H1 (cell line): Measurements from ENCODE around the gene PMP22. TPM values are rescaled to one million over a fixed set of nuclear protein-coding genes. Genes with fewer than 3 reads are reported as not detected.
A peak's percentile ranks its signal among the peaks of the same experiment; 100 is the strongest.

Experiments used
- CTCF ChIA-PET: fragments of 300-600 bp; sonication (Branson Sonifier 250); formaldehyde crosslinking; loops from one replicate; lab custom pipeline; 2021; ENCODE audit not compliant: partially characterized antibody; lab: Charles Lee
- POLR2A ChIA-PET: fragments of 300-600 bp; sonication (Branson Sonifier 250); formaldehyde crosslinking; loops from one replicate; lab custom pipeline; 2021; ENCODE audit warnings: inconsistent platforms; ENCODE audit not compliant: partially characterized antibody; lab: Charles Lee
- DNase-seq, 2 experiments: peaks; one replicate each; pipeline versions ENCODE4 v3.0.0 to v3.0.0-alpha.2; 2010 to 2022; ENCODE audit warnings: low spot score in 2 of 2, low read depth in 1 of 2, mixed read lengths in 1 of 2
- FAIRE-seq: peaks from 2 replicates; lab custom pipeline; 2011; peaks lifted over from hg19 to GRCh38; lab: Jason Lieb, UNC
- H2AFZ ChIP-seq: 2 replicates; pipeline ENCODE4 v1.8.1; 2012; ENCODE audit warnings: low read length, inconsistent platforms
- H2AK5ac ChIP-seq: 2 replicates; pipeline ENCODE4 v1.6.1; 2013; ENCODE audit warnings: low read depth, low read length
- H2BK120ac ChIP-seq: replicated peaks from 2 replicates; pipeline ENCODE3; 2013; ENCODE audit warnings: low read depth, low read length, inconsistent platforms
- H2BK12ac ChIP-seq: 2 replicates; pipeline ENCODE4 v1.6.1; 2013; ENCODE audit warnings: low read depth, low read length
- H2BK15ac ChIP-seq: 2 replicates; pipeline ENCODE4 v1.6.1; 2013; ENCODE audit warnings: low read length
- H2BK20ac ChIP-seq: 2 replicates; pipeline ENCODE4 v1.6.1; 2013; ENCODE audit warnings: low read length
- H2BK5ac ChIP-seq: 2 replicates; pipeline ENCODE4 v1.6.1; 2013; ENCODE audit warnings: low read depth, low read length
- H3K14ac ChIP-seq: 2 replicates; pipeline ENCODE4 v1.6.1; 2013; ENCODE audit warnings: inconsistent platforms; ENCODE audit not compliant: insufficient read length
- H3K18ac ChIP-seq: 2 replicates; pipeline ENCODE4 v1.6.1; 2013; ENCODE audit warnings: low read length; ENCODE audit errors: extremely low read depth
- H3K23ac ChIP-seq: 2 replicates; pipeline ENCODE4 v1.6.1; 2013; ENCODE audit warnings: inconsistent platforms; ENCODE audit not compliant: insufficient read length
- H3K23me2 ChIP-seq: 2 replicates; pipeline ENCODE4 v1.6.1; 2013; ENCODE audit warnings: low read depth, low read length
- H3K27ac ChIP-seq: 2 replicates; pipeline ENCODE4 v1.6.1; 2011; ENCODE audit warnings: low read depth, low read length, inconsistent platforms
- H3K27me3 ChIP-seq, 4 experiments: replicated peaks in 1 of 4; 1 replicate in 1 of 4; 2 replicates in 3 of 4; pipeline versions ENCODE4 v1.6.1 to v1.8.1; 2011 to 2013; ENCODE audit warnings: low read length in 3 of 4, mild to moderate bottlenecking in 3 of 4, inconsistent platforms in 2 of 4, mixed read lengths in 2 of 4, moderate library complexity in 1 of 4; ENCODE audit not compliant: control insufficient read depth in 3 of 4, insufficient read depth in 3 of 4; ENCODE audit errors: extremely low read depth in 1 of 4
- H3K36me3 ChIP-seq, 4 experiments: 2 replicates each; pipeline versions ENCODE4 v1.6.1 to v1.8.1; 2011 to 2013; ENCODE audit warnings: mild to moderate bottlenecking in 4 of 4, low read length in 3 of 4, moderate library complexity in 2 of 4, control low read depth in 1 of 4, inconsistent platforms in 1 of 4; ENCODE audit not compliant: insufficient read depth in 4 of 4, control insufficient read depth in 2 of 4
- H3K4ac ChIP-seq: replicated peaks from 2 replicates; pipeline ENCODE3; 2013; ENCODE audit warnings: low read length, low read depth, mixed read lengths, inconsistent platforms; ENCODE audit not compliant: insufficient read length
- H3K4me1 ChIP-seq, 4 experiments: replicated peaks in 1 of 4; 1 replicate in 1 of 4; 2 replicates in 3 of 4; pipeline versions ENCODE4 v1.6.1 to v1.8.1; 2011 to 2013; ENCODE audit warnings: low read length in 3 of 4, inconsistent platforms in 2 of 4, mixed read lengths in 1 of 4; ENCODE audit not compliant: insufficient read depth in 4 of 4, control insufficient read depth in 3 of 4
- H3K4me2 ChIP-seq, 2 experiments: 2 replicates each; pipeline versions ENCODE4 v1.6.1 to v1.8.1; 2011 to 2013; ENCODE audit warnings: low read depth in 2 of 2, low read length in 2 of 2, control low read depth in 1 of 2, inconsistent platforms in 1 of 2, mild to moderate bottlenecking in 1 of 2; ENCODE audit not compliant: insufficient read depth in 1 of 2
- H3K4me3 ChIP-seq, 4 experiments: fragments of 200-600, 300-600 bp in 1 of 4; sonication (generic), shearing (Covaris generic), sonication (Bioruptor Twin) in 1 of 4; 2 replicates each; pipeline versions ENCODE4 v1.5.1 to v1.8.1; 2011 to 2016; ENCODE audit warnings: low read length in 4 of 4, low read depth in 3 of 4, control low read depth in 2 of 4, inconsistent platforms in 2 of 4, mild to moderate bottlenecking in 2 of 4, mixed read lengths in 1 of 4, moderate library complexity in 1 of 4; ENCODE audit not compliant: insufficient read depth in 2 of 4; ENCODE audit errors: extremely low read depth in 1 of 4
- H3K56ac ChIP-seq: replicated peaks from 2 replicates; pipeline ENCODE3; 2013; ENCODE audit warnings: low read depth, mild to moderate bottlenecking, mixed read lengths, low read length, inconsistent platforms; ENCODE audit not compliant: insufficient read length
- H3K79me1 ChIP-seq: 2 replicates; pipeline ENCODE4 v1.6.1; 2013; ENCODE audit warnings: low read depth, low read length, control low read depth
- H3K79me2 ChIP-seq, 2 experiments: 2 replicates each; pipeline versions ENCODE4 v1.6.1 to v1.8.1; 2012 to 2013; ENCODE audit warnings: low read length in 2 of 2, mild to moderate bottlenecking in 2 of 2, inconsistent platforms in 1 of 2; ENCODE audit not compliant: insufficient read depth in 2 of 2, control insufficient read depth in 1 of 2
- H3K9ac ChIP-seq, 4 experiments: replicated peaks in 1 of 4; 1 replicate in 1 of 4; 2 replicates in 3 of 4; pipeline versions ENCODE4 v1.6.1 to v1.8.1; 2011 to 2013; ENCODE audit warnings: low read depth in 3 of 4, low read length in 3 of 4, control low read depth in 2 of 4, mild to moderate bottlenecking in 2 of 4, moderate library complexity in 2 of 4, inconsistent platforms in 1 of 4; ENCODE audit errors: extremely low read depth in 1 of 4
- H3K9me3 ChIP-seq, 2 experiments: 2 replicates each; pipeline versions ENCODE4 v1.6.1 to v1.8.1; 2012 to 2013; ENCODE audit warnings: mild to moderate bottlenecking in 2 of 2, moderate library complexity in 2 of 2, control low read depth in 1 of 2, inconsistent platforms in 1 of 2, low read depth in 1 of 2, low read length in 1 of 2, mixed read lengths in 1 of 2; ENCODE audit not compliant: insufficient read depth in 2 of 2
- H4K20me1 ChIP-seq, 2 experiments: replicated peaks in 1 of 2; 2 replicates each; pipeline versions ENCODE3 to v1.8.1; 2011 to 2013; ENCODE audit warnings: inconsistent platforms in 2 of 2, low read length in 2 of 2, mild to moderate bottlenecking in 1 of 2; ENCODE audit not compliant: insufficient read depth in 2 of 2, control insufficient read depth in 1 of 2
- H4K5ac ChIP-seq: 2 replicates; pipeline ENCODE4 v1.6.1; 2013; ENCODE audit warnings: low read length, low read depth, mixed read lengths, inconsistent platforms; ENCODE audit not compliant: insufficient read length
- H4K8ac ChIP-seq: 2 replicates; pipeline ENCODE4 v1.8.0; 2013; ENCODE audit warnings: mild to moderate bottlenecking, moderate library complexity, low read length, inconsistent platforms; ENCODE audit not compliant: insufficient read depth; ENCODE audit errors: extremely low read depth
- H4K91ac ChIP-seq: replicated peaks from 2 replicates; pipeline ENCODE3; 2013; ENCODE audit warnings: low read length, mixed read lengths, inconsistent platforms; ENCODE audit not compliant: insufficient read length
- ATF2 ChIP-seq: IDR thresholded peaks from 2 replicates; pipeline ENCODE4 v1.6.1; 2012; ENCODE audit warnings: low read length, inconsistent platforms
- HDAC2 ChIP-seq, 2 experiments: fragments of 300-600 bp in 1 of 2; sonication (generic) in 1 of 2; IDR thresholded peaks; 2 replicates each; pipeline ENCODE4 v1.6.1; 2011 to 2012; ENCODE audit warnings: low read depth in 2 of 2, low read length in 2 of 2, mild to moderate bottlenecking in 2 of 2, moderate library complexity in 2 of 2, borderline replicate concordance in 1 of 2, inconsistent platforms in 1 of 2
- KDM1A ChIP-seq: fragments of 200-600, 300-600 bp; sonication (generic); IDR thresholded peaks from 2 replicates; pipeline ENCODE4 v1.7.1; 2016; ENCODE audit warnings: mild to moderate bottlenecking, low read length, borderline replicate concordance
- MAX ChIP-seq: IDR thresholded peaks from 2 replicates; pipeline ENCODE4 v1.6.1; 2012; ENCODE audit warnings: inconsistent platforms
- NANOG ChIP-seq: IDR thresholded peaks from 2 replicates; pipeline ENCODE4 v1.6.1; 2011; ENCODE audit warnings: low read length, low read depth, mild to moderate bottlenecking, inconsistent platforms; ENCODE audit not compliant: insufficient read depth, poor library complexity, severe bottlenecking
- POLR2A ChIP-seq, 2 experiments: IDR thresholded peaks; 1 replicate in 1 of 2; 2 replicates in 1 of 2; pipeline ENCODE4 v1.6.1; 2011; ENCODE audit warnings: low read depth in 2 of 2, low read length in 2 of 2, mild to moderate bottlenecking in 2 of 2; ENCODE audit errors: control extremely low read depth in 1 of 2
- RNF2 ChIP-seq: fragments of 200-900, 300-1000 bp; sonication (generic); IDR thresholded peaks from 2 replicates; pipeline ENCODE4 v1.7.1; 2016; ENCODE audit warnings: borderline replicate concordance, low read depth, mild to moderate bottlenecking, antibody characterized with exemption, low read length; ENCODE audit not compliant: poor library complexity, severe bottlenecking; ENCODE audit errors: missing control alignments
- TAF1 ChIP-seq: IDR thresholded peaks from 2 replicates; pipeline ENCODE4 v1.6.1; 2011; ENCODE audit warnings: mild to moderate bottlenecking, low read depth, low read length
- WGBS, 2 experiments: shearing (Covaris generic) in 1 of 2; methylation state at CpG; one replicate each; pipeline versions ENCODE4 v1.1.6 to v1.1.7; 2013 to 2015; ENCODE audit warnings: low lambda C conversion rate in 2 of 2, mixed read lengths in 2 of 2, inconsistent platforms in 1 of 2, low coverage in 1 of 2, missing lambda C conversion rate in 1 of 2; ENCODE audit not compliant: insufficient replicate concordance in 2 of 2, insufficient coverage in 1 of 2, insufficient read length in 1 of 2; ENCODE audit errors: extremely low coverage in 1 of 2, missing lambda C conversion rate in 1 of 2; 5-methylcytosine and 5-hydroxymethylcytosine counted together
- polyA plus RNA-seq, 7 experiments: library from polyadenylated mRNA; depleted of rRNA in 3 of 7; stranded (reverse) in 5 of 7; unstranded in 2 of 7; fragments of >200 nt in 5 of 7; fragments of 200-250 nt in 2 of 7; gene quantifications; 1 replicate in 5 of 7; 2 replicates in 1 of 7; 4 replicates in 1 of 7; pipeline versions ENCODE4 v1.2.1 to v1.2.3, GENCODE V29; 2011 to 2013; ENCODE audit warnings: missing spikeins in 2 of 7, mixed read lengths in 2 of 7
- total RNA-seq: library from RNA; stranded (reverse); fragmentation: NEBNext Ultra II Directional; extraction: Animal tissue kit (Norgen Biotek cat#: 25700); gene quantifications from 2 replicates; pipeline ENCODE4 v1.2.1, GENCODE V29; 2021

The PMP22 gene
- total and polyA plus RNA-seq, 2 of the 8 experiments (the other 6 are each of a cell fraction or from before 2014, with no cell fraction given): 0.84 to 4.9 TPM

- WGBS, 2 experiments: 46% methylated on average over 6 of the region's 6 CpGs; no CpG with 5 or more reads in 1 of the 2 experiments
- peak overlapping the region; percentile 42 to 57 for H3K4me2 ChIP-seq
- no peak for TF ChIP-seq RNF2
- no peak for TF ChIP-seq TAF1
- TF ChIP-seq KDM1A: no peak
- TF ChIP-seq ATF2: no peak
- TF ChIP-seq MAX: no peak
- TF ChIP-seq NANOG: no peak
- TF ChIP-seq HDAC2 (IDR thresholded peaks at IDR 0.05; ENCODE audit: borderline replicate concordance in 1 of 2, low read depth in 2 of 2, low read length in 2 of 2): no peak
- TF ChIP-seq POLR2A (IDR thresholded peaks at IDR 0.05; ENCODE audit: control extremely low read depth in 1 of 2, low read depth in 2 of 2, low read length in 2 of 2): no peak
- TF ChIP-seq, all 59 proteins: peak for 0
- H3K27me3 ChIP-seq: no peaks in the 10 kb centered on the region
- no peaks in the 10 kb centered on the region for H4K20me1 ChIP-seq
- no peak overlapping the region for H2BK20ac ChIP-seq
- no peak for FAIRE-seq
- no peak overlapping the region for H4K91ac ChIP-seq
- no peak overlapping the region for H3K14ac ChIP-seq
- no peak overlapping the region for H2BK12ac ChIP-seq
- 0 out of 8 replicates have a peak overlapping the region, but pooled peaks of 1 of the 4 experiments have one; percentile 28 for H3K4me3 ChIP-seq
- no peak overlapping the region for H3K23ac ChIP-seq
- H2BK5ac ChIP-seq: no peak overlapping the region
- no peak overlapping the region for H4K8ac ChIP-seq
- no peak overlapping the region for H2BK120ac ChIP-seq
- H3K79me2 ChIP-seq: no peaks in the 10 kb centered on the region
- H3K4ac ChIP-seq: no peak overlapping the region
- peak overlapping the region; percentile 74 for H2AFZ ChIP-seq
- H3K23me2 ChIP-seq: no peaks in the 10 kb centered on the region
- H3K56ac ChIP-seq: no peak overlapping the region
- no peaks in the 10 kb centered on the region for H3K79me1 ChIP-seq
- H2BK15ac ChIP-seq: no peak overlapping the region
- H3K9ac ChIP-seq: no peak overlapping the region; a peak in 1 of 7 replicates
- no peak overlapping the region for H4K5ac ChIP-seq
- H3K18ac ChIP-seq: no peak overlapping the region
- no peak overlapping the region for H3K27ac ChIP-seq
- H2AK5ac ChIP-seq: no peak overlapping the region
- no peaks in the 10 kb centered on the region for H3K36me3 ChIP-seq
- ChIA-PET CTCF (interaction anchor here (0.7 to 1.3 kb wide), 2 partner anchors 11 to 20 kb away, joined by 3 read pairs; no protein-coding TSS in a partner anchor), POLR2A (no interaction called here)
- no peak for DNase-seq
- H3K4me1 ChIP-seq: peaks cover 0 to 9% (median 5%) of the 10 kb centered on the region in 4 experiments; a peak in 4 of 7 replicates
- H3K9me3 ChIP-seq: 0 out of 4 replicates have a peak, but pooled peaks cover 0 to 4% of the 10 kb centered on the region in 2 experiments
Observed at GRCh38 chr17:15278380-15278779, 13.3 kb upstream of the PMP22 start.
